SU-DHL-6 (cell line): ENCODE data around the gene DYNC1H1.

Source experiments
- H2AFZ ChIP-seq: fragments of 200-600 bp; sonication (generic); 2 replicates; pipeline ENCODE4 v1.6.1; 2014; ENCODE audit warnings: low read depth, mild to moderate bottlenecking, moderate library complexity, mixed read lengths, antibody characterized with exemption, low read length; ENCODE audit not compliant: severe bottlenecking
- H3F3A ChIP-seq: fragments of 200-600 bp; shearing (Covaris generic); 2 replicates; pipeline ENCODE4 v1.6.0; 2016; ENCODE audit warnings: antibody characterized with exemption, mild to moderate bottlenecking; ENCODE audit not compliant: insufficient read depth
- H3K27ac ChIP-seq: fragments of 200-600 bp; sonication (generic); 2 replicates; pipeline ENCODE4 v1.5.1; 2016; ENCODE audit warnings: low read depth, mild to moderate bottlenecking, low read length, moderate library complexity, mixed read lengths
- H3K27me3 ChIP-seq: fragments of 200-600 bp; sonication (generic), shearing (Covaris generic); 2 replicates; pipeline ENCODE4 v1.6.0; 2014; ENCODE audit warnings: mild to moderate bottlenecking, low read length
- H3K36me3 ChIP-seq: fragments of 200-600 bp; sonication (generic); 2 replicates; pipeline ENCODE4 v1.6.1; 2014; ENCODE audit warnings: mild to moderate bottlenecking, low read length, mixed read lengths
- H3K4me2 ChIP-seq: fragments of 300-600, 200-600 bp; shearing (Covaris generic), sonication (generic); 2 replicates; pipeline ENCODE4 v1.6.0; 2014; ENCODE audit warnings: low read length, low read depth, mild to moderate bottlenecking; ENCODE audit not compliant: poor library complexity, severe bottlenecking
- H3K4me3 ChIP-seq: fragments of 200-600 bp; sonication (generic); 2 replicates; pipeline ENCODE4 v1.5.1; 2014; ENCODE audit warnings: antibody characterized with exemption, low read length, mild to moderate bottlenecking, mixed read lengths; ENCODE audit not compliant: insufficient read depth, poor library complexity, severe bottlenecking
- H3K79me2 ChIP-seq: fragments of 200-600 bp; sonication (generic); 2 replicates; pipeline ENCODE4 v1.6.1; 2014; ENCODE audit warnings: mild to moderate bottlenecking, low read length, moderate library complexity; ENCODE audit not compliant: insufficient read depth
- H3K9ac ChIP-seq: fragments of 200-600 bp; sonication (generic); 2 replicates; pipeline ENCODE4 v1.7.0; 2014; ENCODE audit warnings: mild to moderate bottlenecking, low read length
- H3K9me2 ChIP-seq: fragments of 200-600 bp; sonication (generic); replicated peaks from 2 replicates; pipeline ENCODE4 v1.6.1; 2014; ENCODE audit warnings: low read length; ENCODE audit not compliant: insufficient read depth
- H3K9me3 ChIP-seq: fragments of 200-600 bp; sonication (generic); 2 replicates; pipeline ENCODE4 v1.6.1; 2014; ENCODE audit warnings: low read length, mixed read lengths; ENCODE audit not compliant: insufficient read depth
- H4K20me1 ChIP-seq: fragments of 200-600 bp; sonication (generic); 2 replicates; pipeline ENCODE4 v1.6.1; 2014; ENCODE audit warnings: low read depth, mild to moderate bottlenecking, antibody characterized with exemption, low read length, moderate library complexity, mixed read lengths
- EZH2phosphoT487 ChIP-seq: fragments of 200-600 bp; sonication (generic), shearing (Covaris generic); conservative IDR thresholded peaks from 2 replicates; pipeline ENCODE4 v1.6.1; 2018; ENCODE audit warnings: mild to moderate bottlenecking, antibody characterized with exemption, low read length, moderate library complexity, mixed read lengths
- TF ChIP-seq, protein P1 (sequence below): fragments of 200-600 bp; sonication (generic); IDR thresholded peaks from one replicate; pipeline ENCODE4 v1.5.1; 2017; ENCODE audit warnings: antibody characterized with exemption, mild to moderate bottlenecking, low read length, moderate library complexity; ENCODE audit not compliant: insufficient read depth, poor library complexity, severe bottlenecking

Gene DYNC1H1

DNA sequence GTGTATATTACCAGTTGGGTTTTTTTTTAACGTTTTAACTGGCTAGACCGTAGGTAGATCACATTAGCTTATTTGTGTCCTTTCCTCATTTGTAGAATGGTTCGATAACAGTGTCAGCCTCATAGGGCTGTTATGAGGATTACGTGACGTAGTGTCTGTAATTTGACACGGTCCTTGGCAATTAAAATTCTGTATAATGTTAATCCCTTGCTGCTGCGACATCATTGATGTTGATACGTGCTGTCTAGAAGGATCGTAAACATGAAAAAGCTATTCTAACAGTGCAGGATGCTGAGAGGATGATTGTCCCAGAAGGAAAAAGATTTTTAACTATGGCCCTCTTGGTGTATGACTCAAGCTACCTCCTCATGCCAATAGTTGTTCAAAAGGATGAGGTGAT is 71.5 kb downstream of the DYNC1H1 start:
- Histone ChIP-seq H3F3A (no peaks in the 10 kb centered on the region), H3K4me2 (no peak overlapping the region), H4K20me1 (no peaks in the 10 kb centered on the region), H3K9ac (no peak overlapping the region), H3K9me2 (no peaks in the 10 kb centered on the region), H2AFZ (no peak overlapping the region), H3K4me3 (no peak overlapping the region), H3K36me3 (peaks cover 5% of the 10 kb centered on the region; the same call in 1 of the 2 replicates), H3K27ac (no peak overlapping the region), H3K9me3 (no peaks in the 10 kb centered on the region), H3K79me2 (no peaks in the 10 kb centered on the region), H3K27me3 (no peaks in the 10 kb centered on the region)
- TF ChIP-seq, protein P1, sequence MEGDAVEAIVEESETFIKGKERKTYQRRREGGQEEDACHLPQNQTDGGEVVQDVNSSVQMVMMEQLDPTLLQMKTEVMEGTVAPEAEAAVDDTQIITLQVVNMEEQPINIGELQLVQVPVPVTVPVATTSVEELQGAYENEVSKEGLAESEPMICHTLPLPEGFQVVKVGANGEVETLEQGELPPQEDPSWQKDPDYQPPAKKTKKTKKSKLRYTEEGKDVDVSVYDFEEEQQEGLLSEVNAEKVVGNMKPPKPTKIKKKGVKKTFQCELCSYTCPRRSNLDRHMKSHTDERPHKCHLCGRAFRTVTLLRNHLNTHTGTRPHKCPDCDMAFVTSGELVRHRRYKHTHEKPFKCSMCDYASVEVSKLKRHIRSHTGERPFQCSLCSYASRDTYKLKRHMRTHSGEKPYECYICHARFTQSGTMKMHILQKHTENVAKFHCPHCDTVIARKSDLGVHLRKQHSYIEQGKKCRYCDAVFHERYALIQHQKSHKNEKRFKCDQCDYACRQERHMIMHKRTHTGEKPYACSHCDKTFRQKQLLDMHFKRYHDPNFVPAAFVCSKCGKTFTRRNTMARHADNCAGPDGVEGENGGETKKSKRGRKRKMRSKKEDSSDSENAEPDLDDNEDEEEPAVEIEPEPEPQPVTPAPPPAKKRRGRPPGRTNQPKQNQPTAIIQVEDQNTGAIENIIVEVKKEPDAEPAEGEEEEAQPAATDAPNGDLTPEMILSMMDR, result no peak
- TF ChIP-seq EZH2phosphoT487, result no peak

GRCh38 chr14:102037686-102038085 is 73.3 kb downstream of the DYNC1H1 start:
- H3F3A ChIP-seq, result no peaks in the 10 kb centered on the region
- H4K20me1 ChIP-seq, result no peaks in the 10 kb centered on the region

GRCh38 chr14:102039157-102039556 is 74.8 kb downstream of the DYNC1H1 start:
- TF ChIP-seq, protein P1, result no peak
- no peak for TF ChIP-seq EZH2phosphoT487
- Histone ChIP-seq H4K20me1 (no peaks in the 10 kb centered on the region), H3K27me3 (no peaks in the 10 kb centered on the region), H3K9me2 (no peaks in the 10 kb centered on the region), H3F3A (no peaks in the 10 kb centered on the region), H3K27ac (no peak overlapping the region), H3K36me3 (0 out of 2 replicates have a peak, but pooled peaks cover 5% of the 10 kb centered on the region), H3K79me2 (no peaks in the 10 kb centered on the region), H3K9ac (no peak overlapping the region), H2AFZ (no peak overlapping the region), H3K9me3 (no peaks in the 10 kb centered on the region), H3K4me3 (no peak overlapping the region), H3K4me2 (no peak overlapping the region)

More at GRCh38 chr14:102037686-102038085, 73.3 kb downstream of the DYNC1H1 start:
- no peaks in the 10 kb centered on the region for H3K9me3 ChIP-seq
- no peaks in the 10 kb centered on the region for H3K27me3 ChIP-seq
- H3K79me2 ChIP-seq, result no peaks in the 10 kb centered on the region
- no peak overlapping the region for H3K27ac ChIP-seq
- H3K9ac ChIP-seq, result no peak overlapping the region
- no peak overlapping the region for H3K4me3 ChIP-seq
- TF ChIP-seq, protein P1, result no peak
- TF ChIP-seq EZH2phosphoT487, result no peak
- H3K36me3 ChIP-seq, result peaks cover 5% of the 10 kb centered on the region; the same call in 1 of the 2 replicates
- H3K9me2 ChIP-seq, result no peaks in the 10 kb centered on the region
- H2AFZ ChIP-seq, result no peak overlapping the region
- no peak overlapping the region for H3K4me2 ChIP-seq
